Measurements from ENCODE around the gene TMEM82.

The TMEM82 gene

DNA sequence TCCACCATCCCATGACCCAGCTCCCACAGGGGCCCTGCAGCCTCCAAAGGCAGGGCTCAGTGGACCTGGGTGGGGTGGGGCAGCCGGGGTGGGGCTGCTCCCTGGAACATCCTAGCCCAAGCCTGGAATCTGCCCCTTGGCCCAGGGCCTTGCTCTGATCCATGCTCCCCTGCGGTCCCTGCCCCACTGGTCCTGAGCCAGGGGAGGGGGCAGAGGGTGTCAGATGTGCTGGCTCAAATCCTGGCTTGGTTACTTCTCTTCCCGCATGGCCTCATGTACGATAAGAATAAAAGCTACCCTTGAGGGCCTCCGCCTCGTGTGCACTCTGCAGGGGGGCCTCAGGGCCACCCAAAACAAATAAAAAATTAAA is 5.4 kb upstream of the TMEM82 start:
- no peak for DNase-seq

DNA sequence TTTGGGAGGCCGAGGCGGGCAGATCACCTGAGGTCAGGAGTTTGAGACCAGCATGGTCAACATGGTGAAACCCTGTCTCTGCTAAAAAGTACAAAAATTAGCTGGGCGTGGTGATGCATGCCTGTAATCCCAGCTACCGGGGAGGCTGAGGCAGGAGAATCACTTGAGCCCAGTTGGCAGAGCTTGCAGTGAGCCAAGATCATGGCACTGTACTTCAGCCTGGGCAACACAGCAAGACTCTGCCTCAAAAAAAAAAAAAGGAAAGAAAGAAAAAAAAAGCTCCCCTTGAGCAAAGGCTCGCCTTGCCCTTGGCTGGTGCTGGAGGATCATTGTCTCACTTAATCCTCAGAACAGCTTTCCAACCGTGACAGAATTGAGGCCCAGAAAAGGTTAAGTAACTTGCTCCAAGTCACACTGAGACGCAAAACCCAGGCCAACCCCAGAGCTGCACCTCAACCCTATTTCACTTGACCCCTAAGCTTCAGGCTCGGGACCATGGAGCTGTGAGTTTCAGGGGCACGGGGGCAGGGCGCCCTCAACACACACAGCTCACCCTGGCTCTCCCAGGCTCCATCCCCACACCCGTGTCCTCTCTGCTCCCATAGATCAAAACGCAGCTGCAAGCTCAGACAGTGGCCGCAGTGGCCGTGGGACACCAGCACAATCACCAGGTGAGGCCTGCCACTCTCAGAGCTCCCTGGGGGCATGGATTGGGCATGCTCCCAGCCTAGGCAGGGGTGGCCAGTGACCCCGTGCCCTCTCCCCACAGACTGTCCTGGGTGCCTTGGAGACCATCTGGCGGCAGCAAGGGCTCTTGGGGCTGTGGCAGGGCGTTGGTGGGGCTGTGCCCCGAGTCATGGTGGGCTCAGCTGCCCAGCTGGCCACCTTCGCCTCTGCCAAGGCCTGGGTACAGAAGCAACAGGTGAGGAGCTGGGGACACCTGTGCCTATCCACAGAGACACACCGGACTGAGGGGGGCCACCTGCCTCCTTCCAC is 4.7 kb upstream of the TMEM82 start:
- no peak for DNase-seq

DNA sequence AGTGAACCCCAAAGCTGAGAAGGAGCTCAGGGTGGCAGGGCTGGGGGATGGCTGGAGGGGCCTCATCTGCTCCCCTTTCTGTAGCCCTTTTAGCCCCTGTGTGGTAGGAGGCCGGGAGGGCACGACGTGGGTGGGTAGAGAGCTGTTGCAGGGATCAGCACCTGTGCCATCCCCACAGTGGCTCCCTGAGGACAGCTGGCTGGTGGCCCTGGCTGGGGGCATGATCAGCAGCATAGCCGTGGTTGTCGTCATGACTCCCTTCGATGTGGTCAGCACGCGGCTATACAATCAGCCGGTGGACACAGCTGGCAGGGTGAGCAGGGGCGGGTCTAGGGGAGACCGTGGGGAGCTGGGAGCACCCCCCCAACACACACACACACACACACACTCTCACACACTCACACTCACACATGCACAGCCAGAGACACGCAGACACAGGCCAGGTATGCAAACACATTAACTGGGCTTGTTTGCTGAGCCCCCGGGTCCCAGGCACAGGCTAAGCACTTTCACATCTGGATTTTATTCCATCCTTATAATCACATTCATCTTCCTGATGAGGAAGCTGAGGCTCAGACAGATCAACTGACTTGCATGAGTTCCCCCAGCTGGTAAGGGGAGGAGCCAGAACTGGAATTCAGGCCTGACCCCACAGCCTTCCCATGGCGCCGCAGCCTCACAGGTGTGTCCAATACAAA is 3.7 kb upstream of the TMEM82 start:
- DNase-seq, result no peak

DNA sequence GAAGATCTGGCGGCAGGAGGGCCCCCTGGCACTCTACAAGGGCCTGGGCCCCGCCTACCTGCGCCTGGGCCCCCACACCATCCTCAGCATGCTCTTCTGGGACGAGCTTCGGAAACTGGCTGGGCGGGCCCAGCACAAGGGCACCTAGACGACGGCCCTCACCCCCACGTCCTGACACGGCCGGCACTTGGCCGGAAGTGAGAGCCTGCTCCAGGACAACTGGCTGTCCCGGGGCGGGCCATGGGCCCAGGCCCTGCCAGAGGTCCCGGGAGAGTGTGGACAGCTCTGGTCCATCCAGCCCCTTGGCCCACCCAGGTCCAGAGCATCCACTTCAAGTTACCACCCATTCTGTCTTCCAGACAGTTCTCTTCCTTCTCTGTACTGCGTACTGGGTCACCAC is 3.0 kb upstream of the TMEM82 start:
- DNase-seq, result no peak

DNA sequence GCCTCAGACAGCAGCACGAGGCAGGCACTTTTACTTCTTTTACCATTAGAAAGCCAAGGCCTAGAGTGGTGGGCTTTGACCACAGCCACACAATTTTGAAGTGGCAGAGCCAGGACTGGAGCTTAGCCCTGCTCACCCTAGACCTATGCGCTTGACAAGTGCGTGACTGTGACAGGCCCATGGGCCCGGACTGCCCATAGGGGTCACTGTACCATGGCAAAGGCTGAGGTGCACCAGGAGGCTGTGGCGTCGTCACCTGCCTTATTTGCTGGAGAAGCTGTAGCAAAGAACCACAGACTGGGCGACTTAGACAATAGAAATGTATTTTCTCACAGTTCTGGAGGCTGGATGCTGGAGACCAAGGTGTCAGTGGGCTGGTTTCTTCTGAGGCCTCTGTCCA is 2.6 kb upstream of the TMEM82 start:
- no peak for DNase-seq

DNA sequence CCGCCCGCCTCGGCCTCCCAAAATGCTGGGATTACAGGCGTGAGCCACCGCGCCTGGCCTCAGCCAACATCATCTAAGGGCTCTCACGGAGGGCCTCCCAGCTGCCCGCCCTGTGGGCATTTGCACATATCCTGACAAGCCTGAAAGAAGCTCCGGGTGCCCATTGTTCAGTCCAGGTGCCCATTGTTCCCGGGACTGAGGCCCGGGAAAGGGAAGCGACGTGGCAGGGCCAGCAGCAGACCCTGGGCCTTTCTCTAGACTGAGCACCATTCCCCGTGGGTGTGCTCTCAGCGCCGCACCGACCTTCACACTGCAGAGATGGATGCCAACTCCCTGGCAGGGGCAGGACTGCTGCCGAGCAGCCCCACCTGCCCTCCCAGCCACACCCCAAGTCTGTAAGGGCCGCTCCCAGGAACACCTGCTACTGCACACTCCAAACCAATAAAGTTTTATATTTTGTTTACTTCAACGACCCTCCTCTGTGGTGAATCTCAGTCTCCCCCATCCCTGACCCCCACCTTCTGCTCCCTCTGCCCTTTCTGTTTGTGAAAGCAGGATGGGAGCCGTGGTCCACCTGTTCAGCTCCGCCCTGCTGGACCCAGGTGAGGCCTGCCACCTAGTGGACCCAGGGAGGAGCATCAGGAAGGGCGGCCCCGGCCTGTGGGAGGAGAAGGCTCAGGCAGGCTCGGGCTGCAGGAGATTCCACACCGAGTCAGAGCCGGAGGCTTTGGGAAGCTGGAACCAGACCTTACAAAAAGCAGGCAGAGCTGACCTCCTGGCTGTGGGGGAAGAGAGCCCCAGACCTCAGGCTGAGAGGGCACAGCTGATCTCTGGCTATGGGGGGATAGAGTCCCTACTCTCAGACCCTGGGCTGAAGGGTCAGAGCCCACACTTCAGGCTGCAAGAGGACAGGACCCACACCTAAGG is 1.1 kb upstream of the TMEM82 start:
- peak; percentile 79 for DNase-seq

DNA sequence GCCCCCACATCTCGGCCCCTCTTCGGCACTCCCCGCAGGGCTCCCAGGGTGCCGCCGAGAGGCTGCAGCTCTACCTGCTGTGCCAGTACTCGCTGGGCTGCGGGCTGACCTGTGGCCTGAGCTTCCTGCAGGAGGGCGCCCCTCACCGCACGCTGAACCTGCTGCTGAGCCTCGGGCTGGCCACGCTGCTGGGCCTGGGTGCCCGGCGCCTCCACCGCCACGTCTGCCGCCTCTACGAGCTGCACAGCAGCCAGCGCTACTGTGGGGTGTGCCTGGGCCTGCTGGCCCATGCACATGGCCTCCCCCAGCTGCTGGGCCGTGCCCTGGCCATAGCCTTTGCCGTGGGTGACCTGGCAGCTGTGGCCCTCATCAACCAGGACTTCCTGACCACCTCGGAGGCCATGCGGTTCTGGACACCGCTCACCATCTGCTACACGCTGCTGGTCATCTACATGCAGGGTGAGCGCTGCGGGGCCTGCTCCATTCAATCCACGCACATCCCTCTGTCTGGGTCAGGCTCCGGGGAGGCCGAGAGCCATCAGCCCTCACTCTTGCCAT is 1.9 kb downstream of the TMEM82 start:
- DNase-seq, result no peak

DNA sequence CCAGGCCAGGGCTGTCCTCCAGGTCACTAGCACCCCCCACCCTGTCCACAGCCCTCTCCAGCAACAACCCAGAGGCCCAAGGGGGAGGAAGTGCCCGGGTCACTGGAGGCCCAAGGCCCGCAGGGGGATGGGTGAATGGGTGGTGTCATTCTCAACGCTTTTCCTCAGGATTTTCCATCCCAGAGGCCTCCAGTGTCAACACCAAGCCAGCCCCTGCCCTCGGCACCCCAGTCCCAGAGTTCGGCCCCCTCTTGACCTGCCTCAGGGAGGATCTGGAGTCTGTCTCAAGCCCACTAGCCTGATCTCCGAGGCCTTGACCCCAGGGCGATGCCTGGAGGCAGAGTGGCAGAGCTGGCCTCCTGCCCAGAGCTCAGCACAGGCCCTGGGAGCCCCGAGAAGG is 5.1 kb downstream of the TMEM82 start:
- DNase-seq, result no peak

DNA sequence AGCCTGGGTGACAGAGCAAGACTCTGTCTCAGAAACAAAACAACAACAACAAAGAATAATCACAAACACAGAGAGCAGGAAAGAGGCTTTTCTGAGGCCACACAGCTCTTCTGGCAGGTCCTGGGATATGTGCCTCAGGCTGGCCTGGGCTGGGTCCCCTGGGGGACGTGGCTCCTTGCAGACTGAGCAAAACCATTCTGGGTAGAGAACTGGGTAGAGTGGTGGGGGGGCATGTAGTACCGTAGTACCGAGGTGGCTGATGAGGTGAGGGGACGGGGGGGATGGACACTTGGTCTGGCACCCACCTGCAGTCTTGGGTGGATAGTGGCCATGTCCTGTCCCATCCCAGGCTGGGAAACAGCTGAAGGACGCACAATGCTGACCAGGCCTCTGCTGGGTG is 6.0 kb downstream of the TMEM82 start:
- no peak for DNase-seq

DNA sequence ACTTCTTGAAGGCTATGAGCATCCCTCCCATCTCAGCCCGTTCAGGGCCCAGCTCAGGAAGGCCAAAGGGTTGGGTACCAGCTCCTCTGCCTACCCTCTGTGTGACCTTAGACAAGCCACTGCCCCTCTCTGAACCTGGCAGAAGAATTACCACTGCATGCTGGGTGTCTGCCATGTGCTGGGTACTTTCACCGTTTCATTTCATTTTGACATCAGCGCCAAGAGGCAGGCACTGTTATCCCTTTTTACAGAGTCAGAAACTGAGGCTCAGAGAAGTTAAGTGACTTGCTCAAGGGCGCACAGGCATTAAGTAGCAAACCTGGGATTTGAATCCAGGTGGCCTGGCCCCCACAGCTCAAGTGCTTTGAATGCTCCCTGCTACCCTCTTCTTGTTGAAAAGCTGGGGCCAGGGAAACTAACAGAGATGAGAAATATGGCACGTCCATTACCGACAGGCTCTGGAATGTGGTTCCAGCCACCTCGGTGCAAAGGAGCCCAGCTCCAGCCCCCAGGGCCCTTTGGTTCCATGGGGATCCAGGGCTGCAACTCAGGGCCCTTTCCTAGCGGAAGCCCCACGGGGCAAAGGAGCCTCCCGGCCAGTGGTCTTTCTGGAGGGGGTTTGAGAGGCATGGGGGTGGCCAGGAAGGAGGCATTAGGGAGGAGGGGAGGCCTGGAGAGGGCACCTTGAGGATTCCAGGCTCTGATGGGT is 6.5 kb downstream of the TMEM82 start:
- no peak for DNase-seq

DNA sequence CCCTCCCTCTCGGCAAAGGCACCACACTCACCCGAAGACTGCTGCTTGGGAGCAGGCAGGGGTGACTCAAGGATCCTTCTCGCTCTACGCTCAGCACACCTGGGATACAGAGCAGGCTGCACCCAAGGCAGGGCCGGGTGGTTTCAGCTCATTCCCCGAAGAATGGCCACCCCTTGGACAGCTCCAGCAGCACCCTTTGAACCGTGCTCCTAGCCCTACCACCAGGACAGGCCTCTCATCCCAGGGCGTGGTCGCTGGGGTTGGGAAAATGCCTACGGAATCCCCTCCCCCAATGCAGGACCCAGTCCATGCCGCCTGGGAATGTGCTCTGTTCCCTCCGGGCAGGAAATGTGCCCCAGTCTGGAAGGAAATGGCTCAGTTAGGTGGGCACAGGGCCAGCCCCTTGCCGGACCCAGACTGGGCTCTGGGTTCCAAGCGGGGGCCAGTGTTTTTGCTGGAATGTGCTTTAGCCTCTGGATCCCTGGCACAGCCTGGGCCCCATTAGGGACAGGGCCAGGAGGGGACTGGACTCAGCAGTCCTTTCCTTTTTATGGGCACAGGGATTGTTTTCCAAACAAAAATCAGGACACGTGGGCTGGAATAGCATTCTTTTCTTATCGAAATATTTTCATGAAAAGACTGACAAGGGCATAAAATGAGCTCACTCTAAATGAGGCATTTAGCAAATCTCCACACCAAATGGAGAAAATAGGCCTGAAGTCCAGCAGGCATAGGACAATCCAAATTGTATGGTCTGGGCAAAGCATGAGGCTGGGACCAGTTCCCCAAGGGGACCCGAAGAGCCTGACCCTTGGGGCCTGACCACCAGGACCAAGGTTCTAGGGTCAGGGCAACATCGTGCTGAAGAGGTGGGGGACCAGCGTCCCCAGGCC is 7.3 kb downstream of the TMEM82 start:
- peak; percentile 76 for DNase-seq

DNA sequence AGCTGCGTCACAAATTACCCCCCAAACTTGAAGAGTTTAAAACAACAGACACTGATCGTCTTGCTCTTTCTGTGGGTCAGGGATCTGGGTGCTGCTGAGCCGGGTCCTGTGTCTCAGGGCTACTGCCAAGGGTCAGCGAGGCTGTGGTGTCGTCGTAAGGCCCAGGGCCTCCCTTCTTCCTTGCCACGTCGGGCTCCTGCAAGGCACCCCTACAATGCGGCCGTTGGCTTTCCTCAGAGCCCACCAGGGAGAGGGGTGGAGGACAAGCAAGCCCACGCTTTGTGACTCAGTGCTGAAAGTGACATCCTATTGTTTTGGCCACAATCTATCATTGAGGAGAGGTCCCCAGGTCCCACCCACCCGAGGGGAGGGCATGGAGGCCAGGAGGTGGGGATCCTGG is 8.6 kb downstream of the TMEM82 start:
- DNase-seq, result no peak

DNA sequence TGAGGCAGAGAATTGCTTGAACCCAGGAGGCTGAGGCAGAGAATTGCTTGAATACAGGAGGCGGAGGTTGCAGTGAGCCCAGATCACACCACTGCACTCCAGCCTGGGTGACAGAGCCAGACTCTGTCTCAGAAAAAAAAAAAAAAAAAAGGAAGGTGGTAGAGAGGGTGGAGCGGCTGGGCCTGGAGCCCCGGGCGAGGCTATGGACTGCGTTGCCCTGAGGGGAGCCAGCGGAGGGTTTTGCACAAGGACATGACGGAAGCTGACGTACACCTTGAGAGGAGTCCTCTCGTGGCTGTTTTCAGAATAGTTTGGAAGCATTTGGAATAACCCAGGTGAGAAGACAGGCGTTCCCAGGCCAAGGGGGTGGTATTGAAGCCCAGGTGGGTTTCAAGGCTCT is 9.4 kb downstream of the TMEM82 start:
- DNase-seq, result no peak

DNA sequence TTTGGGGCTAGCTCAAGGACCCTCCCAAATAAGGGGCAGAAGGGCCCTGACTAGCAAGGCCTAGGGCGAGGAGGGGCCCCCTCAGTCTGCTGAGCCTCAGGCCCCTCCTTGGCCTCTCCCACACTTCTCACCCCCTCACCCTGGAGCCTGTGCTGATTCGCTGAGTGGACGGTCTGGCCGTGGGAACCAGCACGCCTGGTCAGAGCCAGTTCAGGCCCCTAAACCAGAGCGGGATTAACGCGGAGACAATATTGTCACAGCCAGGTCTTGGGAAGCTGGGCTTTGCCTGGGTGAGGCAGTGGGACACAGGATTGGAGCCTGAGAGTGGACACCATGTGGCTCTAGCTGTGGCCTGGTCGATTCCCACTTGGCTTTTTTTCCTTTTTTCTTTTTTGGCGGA is 11.5 kb downstream of the TMEM82 start:
- no peak for DNase-seq

DNA sequence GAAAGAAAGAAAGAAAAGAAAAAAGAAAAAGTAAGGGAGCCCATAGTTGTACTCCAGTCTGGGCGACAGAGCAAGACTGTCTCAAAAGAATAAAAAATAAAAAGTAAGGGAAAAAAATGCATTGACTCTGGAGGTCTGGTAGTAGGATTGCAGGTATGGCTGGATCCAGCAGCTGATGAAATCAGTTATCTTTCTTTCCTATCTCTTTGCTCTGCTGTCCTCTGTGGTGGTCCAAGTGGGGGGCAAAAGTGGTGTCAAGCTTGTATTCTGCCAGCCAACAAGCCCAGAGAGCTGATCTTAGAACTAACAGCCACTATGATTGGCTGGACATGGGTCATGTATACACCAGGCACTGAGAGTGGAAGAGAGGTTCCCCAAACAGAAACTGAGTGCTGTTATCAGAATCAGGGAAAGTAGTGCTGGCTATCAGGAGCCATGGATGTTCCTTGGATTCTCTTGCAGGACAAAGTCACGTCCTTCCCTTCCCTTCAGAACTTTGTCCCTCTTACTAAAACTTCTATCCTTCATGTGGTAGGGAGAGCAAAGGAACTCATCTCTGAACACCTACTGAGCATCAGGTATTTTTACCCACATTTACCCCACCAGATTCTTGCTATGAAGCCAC is 12.8 kb downstream of the TMEM82 start:
- no peak for DNase-seq

DNA sequence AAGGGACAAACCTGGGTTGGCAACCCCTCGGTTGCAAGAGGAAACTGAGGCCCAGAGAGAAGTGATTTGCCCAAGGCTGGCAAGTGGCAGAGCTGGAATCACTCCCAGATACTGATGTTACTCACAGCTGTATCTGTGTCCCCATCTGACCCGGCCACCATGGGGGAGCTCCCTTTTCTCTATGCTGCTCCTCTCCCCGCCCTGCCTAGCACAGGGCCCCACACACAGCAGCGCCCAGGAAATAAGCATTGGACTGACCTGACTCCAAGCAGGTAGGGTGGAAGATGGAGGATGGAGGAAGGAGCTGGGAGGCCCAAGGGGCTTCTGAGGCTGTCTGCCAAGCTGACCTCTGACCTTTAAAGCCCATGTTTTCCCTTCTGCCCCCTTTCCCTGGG is 13.3 kb downstream of the TMEM82 start:
- DNase-seq, result no peak

DNA sequence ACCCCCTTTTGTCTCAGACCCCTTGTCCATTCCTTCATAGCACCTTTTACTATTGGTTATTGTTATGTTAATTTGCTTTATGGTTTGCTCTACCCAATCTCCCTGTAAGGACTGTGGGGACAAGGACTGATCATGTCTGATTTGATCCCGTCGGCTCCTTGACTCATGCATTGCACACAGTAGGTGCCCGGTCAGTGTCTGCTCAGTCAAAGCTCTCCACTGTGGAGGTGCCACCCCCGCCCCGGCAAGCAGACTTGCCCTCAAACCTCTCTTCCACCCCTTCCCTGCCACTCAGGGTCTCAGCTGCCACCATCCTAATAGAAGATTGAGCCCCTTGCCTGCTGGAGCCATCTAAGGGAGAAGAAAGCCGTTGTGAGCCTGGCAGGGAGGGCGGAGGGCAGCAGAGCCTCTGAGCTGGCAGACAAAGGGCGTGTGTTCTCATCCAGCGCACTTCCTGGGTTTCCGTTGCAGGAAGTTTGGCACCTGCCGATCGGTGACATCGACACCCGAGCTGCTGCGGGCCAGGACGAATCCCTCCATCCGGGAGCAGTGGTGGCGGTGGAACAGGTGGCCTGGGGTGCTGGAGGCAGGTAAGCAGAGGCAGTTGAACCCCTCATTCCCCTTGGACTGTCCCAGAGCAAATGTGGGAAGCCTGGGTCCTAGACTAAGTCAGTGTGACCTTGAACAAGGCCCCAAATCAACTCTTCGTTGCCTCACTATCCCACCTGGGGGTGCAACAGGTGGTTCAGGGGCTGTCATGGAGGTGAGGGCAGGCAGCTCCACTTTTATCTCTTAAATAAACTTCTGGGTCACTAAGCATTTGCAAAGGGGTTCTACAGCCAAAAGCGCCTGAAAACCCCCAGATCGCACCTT is 14.1 kb downstream of the TMEM82 start:
- no peak for DNase-seq

DNA sequence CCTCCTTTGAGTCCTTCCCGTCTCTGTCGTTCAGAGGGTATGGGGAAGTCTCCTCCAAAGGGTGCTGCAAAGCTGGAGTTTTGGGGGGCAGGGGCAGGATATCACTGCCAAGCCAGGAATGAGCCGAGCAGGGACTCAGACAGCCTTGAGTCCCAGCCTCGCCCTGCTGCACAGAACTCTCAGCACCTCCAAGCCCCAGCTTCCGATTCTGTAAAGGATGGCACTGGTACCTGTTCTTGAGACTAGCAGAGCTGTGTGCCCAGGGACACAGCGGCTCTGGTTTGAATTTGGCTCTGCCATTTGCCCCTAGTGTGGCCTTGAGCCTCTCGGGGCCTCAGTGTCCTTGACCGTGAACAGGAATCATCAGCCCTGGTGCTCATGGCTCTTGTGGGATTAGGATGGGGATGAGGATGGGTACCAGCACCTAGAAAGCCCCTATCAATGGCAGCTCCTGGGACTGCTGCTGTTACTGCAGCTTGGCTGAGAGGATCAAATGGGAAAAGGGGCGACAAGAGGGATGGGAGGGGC is 14.8 kb downstream of the TMEM82 start:
- no peak for DNase-seq

DNA sequence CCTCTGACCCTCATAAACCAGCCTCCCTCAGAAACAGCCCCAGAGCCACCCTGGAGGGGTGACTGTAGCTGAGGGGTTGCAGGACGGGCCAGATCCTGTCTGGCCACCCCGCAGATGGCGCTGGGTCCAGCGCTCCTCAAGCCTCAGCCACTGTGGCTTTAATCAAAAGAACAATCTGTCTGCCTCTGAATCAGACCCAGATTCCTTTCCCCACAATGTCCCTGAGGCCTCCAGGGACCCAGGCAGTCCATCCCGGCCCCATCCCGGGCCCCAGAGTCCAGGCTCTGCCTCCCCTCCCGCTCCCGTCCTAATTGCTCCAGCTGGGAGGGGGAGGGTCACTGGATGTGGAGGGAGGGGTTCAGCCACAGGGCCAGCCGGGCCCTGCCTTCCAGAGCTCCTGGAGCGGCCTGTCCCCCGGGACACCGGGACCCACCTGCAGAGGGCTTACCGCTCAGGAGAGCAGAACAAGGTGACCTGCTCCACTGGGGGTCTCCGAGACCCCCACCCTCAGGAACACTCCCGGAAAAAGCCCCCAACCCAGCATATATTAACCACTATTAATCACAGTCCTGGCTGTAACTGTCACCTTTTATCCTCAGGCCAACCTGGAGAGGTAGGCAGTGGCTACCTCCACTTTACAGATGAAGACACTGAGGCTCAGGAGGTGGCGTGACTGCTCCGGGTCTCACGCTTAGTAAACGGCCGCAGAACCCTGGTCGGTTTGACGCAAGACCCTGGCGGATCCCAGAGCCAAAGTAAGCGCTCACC is 15.5 kb downstream of the TMEM82 start:
- no peak for DNase-seq

Data from NCI-H226 (cell line).